ENCODE measurements around the gene EFNA5.

Gene EFNA5

GRCh38 chr5:107523029-107523680 is 147.6 kb downstream of the EFNA5 start:
- in situ Hi-C loops (cut with HindIII; ENCODE audit: low sequenced_read_pairs) = no loop called here

GRCh38 chr5:107522456-107522855 is 148.3 kb downstream of the EFNA5 start:
- in situ Hi-C loops (cut with HindIII; ENCODE audit: low sequenced_read_pairs) = no loop called here

- in situ Hi-C loops (cut with HindIII; ENCODE audit: low sequenced_read_pairs) = no loop called here
Observed at GRCh38 chr5:107519900-107520354, 150.8 kb downstream of the EFNA5 start.

GRCh38 chr5:107518616-107519015 is 152.1 kb downstream of the EFNA5 start:
- in situ Hi-C loops (cut with HindIII; ENCODE audit: low sequenced_read_pairs) = no loop called here

GRCh38 chr5:107518190-107518589 is 152.5 kb downstream of the EFNA5 start:
- in situ Hi-C loops (cut with HindIII; ENCODE audit: low sequenced_read_pairs) = no loop called here

GRCh38 chr5:107517185-107518033 is 153.3 kb downstream of the EFNA5 start:
- in situ Hi-C loops (cut with HindIII; ENCODE audit: low sequenced_read_pairs) = no loop called here

GRCh38 chr5:107516452-107517184 is 154.1 kb downstream of the EFNA5 start:
- in situ Hi-C loops (cut with HindIII; ENCODE audit: low sequenced_read_pairs) = no loop called here

- in situ Hi-C loops (cut with HindIII; ENCODE audit: low sequenced_read_pairs) = no loop called here
Observed at GRCh38 chr5:107515521-107516080, 155.1 kb downstream of the EFNA5 start.

GRCh38 chr5:107514305-107514704 is 156.4 kb downstream of the EFNA5 start:
- in situ Hi-C loops (cut with HindIII; ENCODE audit: low sequenced_read_pairs) = no loop called here

- in situ Hi-C loops (cut with HindIII; ENCODE audit: low sequenced_read_pairs) = no loop called here
Observed at GRCh38 chr5:107513337-107514085, 157.2 kb downstream of the EFNA5 start.

GRCh38 chr5:107512029-107512428 is 158.7 kb downstream of the EFNA5 start:
- in situ Hi-C loops (cut with HindIII; ENCODE audit: low sequenced_read_pairs) = no loop called here

GRCh38 chr5:107510125-107510524 is 160.6 kb downstream of the EFNA5 start:
- in situ Hi-C loops (cut with HindIII; ENCODE audit: low sequenced_read_pairs) = no loop called here

GRCh38 chr5:107508097-107508496 is 162.6 kb downstream of the EFNA5 start:
- in situ Hi-C loops (cut with HindIII; ENCODE audit: low sequenced_read_pairs) = no loop called here

- in situ Hi-C loops (cut with HindIII; ENCODE audit: low sequenced_read_pairs) = no loop called here
Observed at GRCh38 chr5:107505763-107506534, 164.8 kb downstream of the EFNA5 start.

GRCh38 chr5:107504424-107504823 is 166.3 kb downstream of the EFNA5 start:
- in situ Hi-C loops (cut with HindIII; ENCODE audit: low sequenced_read_pairs) = no loop called here

- in situ Hi-C loops (cut with HindIII; ENCODE audit: low sequenced_read_pairs) = no loop called here
Observed at GRCh38 chr5:107502676-107503060, 168.1 kb downstream of the EFNA5 start.

GRCh38 chr5:107501965-107502675 is 168.6 kb downstream of the EFNA5 start:
- in situ Hi-C loops (cut with HindIII; ENCODE audit: low sequenced_read_pairs) = no loop called here

GRCh38 chr5:107500840-107501239 is 169.9 kb downstream of the EFNA5 start:
- in situ Hi-C loops (cut with HindIII; ENCODE audit: low sequenced_read_pairs) = no loop called here

- in situ Hi-C loops (cut with HindIII; ENCODE audit: low sequenced_read_pairs) = no loop called here
Observed at GRCh38 chr5:107500347-107500746, 170.4 kb downstream of the EFNA5 start.
